Measurements from ENCODE around the gene PNMA8B. TPM values are rescaled to one million over a fixed set of nuclear protein-coding genes. Genes with fewer than 3 reads are reported as not detected.

PNMA8B gene, protein sequence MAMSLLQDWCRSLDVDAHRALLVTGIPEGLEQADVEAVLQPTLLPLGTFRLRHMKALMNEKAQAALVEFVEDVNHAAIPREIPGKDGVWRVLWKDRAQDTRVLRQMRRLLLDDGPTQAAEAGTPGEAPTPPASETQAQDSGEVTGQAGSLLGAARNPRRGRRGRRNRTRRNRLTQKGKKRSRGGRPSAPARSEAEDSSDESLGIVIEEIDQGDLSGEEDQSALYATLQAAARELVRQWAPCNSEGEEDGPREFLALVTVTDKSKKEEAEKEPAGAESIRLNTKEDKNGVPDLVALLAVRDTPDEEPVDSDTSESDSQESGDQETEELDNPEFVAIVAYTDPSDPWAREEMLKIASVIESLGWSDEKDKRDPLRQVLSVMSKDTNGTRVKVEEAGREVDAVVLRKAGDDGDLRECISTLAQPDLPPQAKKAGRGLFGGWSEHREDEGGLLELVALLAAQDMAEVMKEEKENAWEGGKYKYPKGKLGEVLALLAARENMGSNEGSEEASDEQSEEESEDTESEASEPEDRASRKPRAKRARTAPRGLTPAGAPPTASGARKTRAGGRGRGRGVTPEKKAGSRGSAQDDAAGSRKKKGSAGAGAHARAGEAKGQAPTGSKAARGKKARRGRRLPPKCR
- total RNA-seq, result 4.7 TPM
- 4.4 TPM for polyA plus RNA-seq
- long read RNA-seq, donor 1, result 0 reads
- long read RNA-seq, donor 2, full-length matches to known transcripts, result 26 of 26 reads
- long read RNA-seq, donor 2, partial matches to known transcripts, result 0 of 26 reads
- long read RNA-seq, donor 2, other reads (novel, unspliced or antisense), result 0 of 26 reads
- long read RNA-seq, donor 3, full-length matches to known transcripts, result 14 of 14 reads
- long read RNA-seq, donor 3, partial matches to known transcripts, result 0 of 14 reads
- long read RNA-seq, donor 3, other reads (novel, unspliced or antisense), result 0 of 14 reads
- long read RNA-seq, donor 4, full-length matches to known transcripts, result 15 of 15 reads
- long read RNA-seq, donor 4, partial matches to known transcripts, result 0 of 15 reads
- long read RNA-seq, donor 4, other reads (novel, unspliced or antisense), result 0 of 15 reads
- long read RNA-seq, donor 5, full-length matches to known transcripts, result 15 of 15 reads
- long read RNA-seq, donor 5, partial matches to known transcripts, result 0 of 15 reads
- long read RNA-seq, donor 5, other reads (novel, unspliced or antisense), result 0 of 15 reads
- long read RNA-seq, donor 6, full-length matches to known transcripts, result 6 of 6 reads
- long read RNA-seq, donor 6, partial matches to known transcripts, result 0 of 6 reads
- long read RNA-seq, donor 6, other reads (novel, unspliced or antisense), result 0 of 6 reads
- long read RNA-seq, donor 7, full-length matches to known transcripts, result 8 of 8 reads
- long read RNA-seq, donor 7, partial matches to known transcripts, result 0 of 8 reads
- long read RNA-seq, donor 7, other reads (novel, unspliced or antisense), result 0 of 8 reads
- long read RNA-seq, donor 8, full-length matches to known transcripts, result 8 of 8 reads
- long read RNA-seq, donor 8, partial matches to known transcripts, result 0 of 8 reads
- long read RNA-seq, donor 8, other reads (novel, unspliced or antisense), result 0 of 8 reads
- long read RNA-seq, donor 9, full-length matches to known transcripts, result 7 of 7 reads
- long read RNA-seq, donor 9, partial matches to known transcripts, result 0 of 7 reads
- long read RNA-seq, donor 9, other reads (novel, unspliced or antisense), result 0 of 7 reads
- long read RNA-seq, donor 10, full-length matches to known transcripts, result 10 of 10 reads
- long read RNA-seq, donor 10, partial matches to known transcripts, result 0 of 10 reads
- long read RNA-seq, donor 10, other reads (novel, unspliced or antisense), result 0 of 10 reads

- Histone ChIP-seq H3K27ac (ENCODE audit: low read depth in 1 of 2, low read length in 1 of 2) (peak within 1 kb of the TSS in 1 of 2 donors; percentile 64), H3K36me3 (ENCODE audit: control insufficient read depth in 2 of 2, insufficient read depth in 2 of 2, low read length in 1 of 2) (no peaks in the 10 kb centered on the region), H3K27me3 (ENCODE audit: control insufficient read depth in 2 of 2, insufficient read depth in 1 of 2, low read length in 1 of 2) (peaks cover 59 to 71% of the 10 kb centered on the region in 2 donors), H3K4me1 (ENCODE audit: control insufficient read depth in 2 of 2, insufficient read depth in 2 of 2, low read length in 2 of 2) (peaks cover 0 to 12% of the 10 kb centered on the region in 2 donors), H3K9me3 (ENCODE audit: control insufficient read depth in 2 of 2, insufficient read depth in 1 of 2, low read length in 1 of 2) (no peaks in the 10 kb centered on the region), H3K4me3 (ENCODE audit: low read length in 2 of 2) (peak within 1 kb of the TSS in 1 of 2 donors; percentile 21)
- peak in 5 of 9 donors; percentile 41 to 82 (median 75) for DNase-seq (ENCODE audit: low read depth in 6 of 9, low spot score in 9 of 9)
- 8% methylated on average over 29 of the region's 29 CpGs for WGBS
Observed at GRCh38 chr19:46495786-46496099, at the start of gene PNMA8B. TSS of gene PNMA8B (minus strand) at chr19:46495867. CDS start at chr19:46495465, 402 bp downstream.

DNA sequence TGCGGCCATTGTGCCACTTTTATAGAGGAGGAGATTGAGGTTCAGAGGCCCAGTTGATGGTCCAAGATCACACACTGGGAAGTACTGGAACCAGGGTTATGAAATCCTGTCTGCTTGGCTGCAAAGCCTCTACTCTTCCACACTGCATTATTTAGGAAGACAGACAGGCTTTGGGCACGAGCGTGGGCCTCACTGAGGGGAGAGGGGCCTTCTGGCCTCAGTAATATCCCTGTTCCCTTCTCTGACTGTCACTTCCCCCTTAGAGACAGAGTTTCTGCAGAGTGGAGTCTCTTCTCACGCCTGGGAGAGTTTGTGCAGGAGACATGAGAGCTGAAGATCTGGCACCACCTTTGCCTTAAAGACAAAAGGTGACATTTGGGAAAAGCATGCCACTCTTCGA is 49.0 kb upstream of the PNMA8B start:
- WGBS, result 95% methylated on average over 5 of the region's 5 CpGs

DNA sequence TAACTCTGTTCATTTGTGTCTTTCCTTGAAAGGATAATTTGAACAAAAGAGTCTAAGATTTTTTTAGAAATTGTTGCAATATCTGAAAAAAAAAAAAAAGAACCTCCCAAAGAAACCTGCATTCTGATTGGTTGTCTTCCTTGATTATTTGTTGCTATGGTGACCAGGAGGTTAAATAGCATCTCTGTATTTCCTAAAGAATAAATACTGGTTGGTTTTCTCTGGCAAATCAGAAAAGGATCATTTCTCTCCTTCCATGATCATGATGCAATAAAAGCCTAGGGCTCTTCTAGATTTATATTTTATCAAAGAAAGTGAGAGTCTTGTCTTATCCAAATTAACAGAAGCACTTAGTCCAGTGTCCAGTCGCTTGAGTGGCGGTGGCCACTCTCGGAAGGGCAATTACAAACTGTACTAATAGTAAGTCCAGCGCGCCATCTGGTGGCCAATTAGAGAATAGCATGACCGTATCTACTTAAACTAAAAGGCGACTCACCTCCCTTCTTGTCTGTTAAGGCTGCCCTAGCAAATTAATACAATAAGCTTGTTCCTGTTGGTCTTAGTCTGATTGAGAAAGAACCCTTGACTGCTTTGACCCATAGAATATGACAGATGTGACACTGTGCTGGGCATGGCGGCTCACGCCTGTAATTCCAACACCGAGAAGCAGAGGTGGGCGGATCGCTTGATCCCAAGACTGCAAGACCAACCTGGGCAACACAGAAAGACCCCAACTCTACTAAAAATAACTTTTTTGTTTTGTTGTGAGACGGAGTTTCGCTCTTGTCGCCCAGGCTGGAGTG is 47.0 kb upstream of the PNMA8B start:
- Histone ChIP-seq H3K4me3 (ENCODE audit: low read length in 2 of 2) (no peak overlapping the region), H3K27ac (ENCODE audit: low read depth in 1 of 2, low read length in 1 of 2) (no peak overlapping the region), H3K4me1 (ENCODE audit: control insufficient read depth in 2 of 2, insufficient read depth in 2 of 2, low read length in 2 of 2) (no peaks in the 10 kb centered on the region), H3K36me3 (ENCODE audit: control insufficient read depth in 2 of 2, insufficient read depth in 2 of 2, low read length in 1 of 2) (no peaks in the 10 kb centered on the region), H3K9me3 (ENCODE audit: control insufficient read depth in 2 of 2, insufficient read depth in 1 of 2, low read length in 1 of 2) (no peaks in the 10 kb centered on the region), H3K27me3 (ENCODE audit: control insufficient read depth in 2 of 2, insufficient read depth in 1 of 2, low read length in 1 of 2) (no peaks in the 10 kb centered on the region)
- whole genome bisulfite sequencing, result 38% methylated on average over 15 of the region's 15 CpGs
- DNase-seq (ENCODE audit: low read depth in 6 of 9, low spot score in 9 of 9), result peak in 8 of 9 donors; percentile 38 to 78 (median 56)

More for the DNA sequence above, 49.0 kb upstream of the PNMA8B start:
- no peak for DNase-seq (ENCODE audit: low read depth in 6 of 9, low spot score in 9 of 9)
- no peaks in the 10 kb centered on the region for H3K4me1 ChIP-seq (ENCODE audit: control insufficient read depth in 2 of 2, insufficient read depth in 2 of 2, low read length in 2 of 2)
- no peaks in the 10 kb centered on the region for H3K9me3 ChIP-seq (ENCODE audit: control insufficient read depth in 2 of 2, insufficient read depth in 1 of 2, low read length in 1 of 2)
- no peaks in the 10 kb centered on the region for H3K36me3 ChIP-seq (ENCODE audit: control insufficient read depth in 2 of 2, insufficient read depth in 2 of 2, low read length in 1 of 2)
- no peaks in the 10 kb centered on the region for H3K27me3 ChIP-seq (ENCODE audit: control insufficient read depth in 2 of 2, insufficient read depth in 1 of 2, low read length in 1 of 2)
- no peak overlapping the region for H3K27ac ChIP-seq (ENCODE audit: low read depth in 1 of 2, low read length in 1 of 2)
- H3K4me3 ChIP-seq (ENCODE audit: low read length in 2 of 2), result no peak overlapping the region

- H3K4me3 ChIP-seq (ENCODE audit: low read length in 2 of 2), result no peak overlapping the region
- no peaks in the 10 kb centered on the region for H3K36me3 ChIP-seq (ENCODE audit: control insufficient read depth in 2 of 2, insufficient read depth in 2 of 2, low read length in 1 of 2)
- no peaks in the 10 kb centered on the region for H3K9me3 ChIP-seq (ENCODE audit: control insufficient read depth in 2 of 2, insufficient read depth in 1 of 2, low read length in 1 of 2)
- peak in 2 of 9 donors; percentile 50 to 51 for DNase-seq (ENCODE audit: low read depth in 6 of 9, low spot score in 9 of 9)
- no peaks in the 10 kb centered on the region for H3K4me1 ChIP-seq (ENCODE audit: control insufficient read depth in 2 of 2, insufficient read depth in 2 of 2, low read length in 2 of 2)
- peaks cover 0 to 9% of the 10 kb centered on the region in 2 donors for H3K27me3 ChIP-seq (ENCODE audit: control insufficient read depth in 2 of 2, insufficient read depth in 1 of 2, low read length in 1 of 2)
- no peak overlapping the region for H3K27ac ChIP-seq (ENCODE audit: low read depth in 1 of 2, low read length in 1 of 2)
- WGBS, result 40% methylated on average over 19 of the region's 19 CpGs
Observed at GRCh38 chr19:46537136-46538097, 41.8 kb upstream of the PNMA8B start.

- no peak for DNase-seq (ENCODE audit: low read depth in 6 of 9, low spot score in 9 of 9)
- no peaks in the 10 kb centered on the region for H3K36me3 ChIP-seq (ENCODE audit: control insufficient read depth in 2 of 2, insufficient read depth in 2 of 2, low read length in 1 of 2)
- WGBS, result 96% methylated on average over 7 of the region's 7 CpGs
Observed at GRCh38 chr19:46536391-46536790, 40.7 kb upstream of the PNMA8B start.

DNA sequence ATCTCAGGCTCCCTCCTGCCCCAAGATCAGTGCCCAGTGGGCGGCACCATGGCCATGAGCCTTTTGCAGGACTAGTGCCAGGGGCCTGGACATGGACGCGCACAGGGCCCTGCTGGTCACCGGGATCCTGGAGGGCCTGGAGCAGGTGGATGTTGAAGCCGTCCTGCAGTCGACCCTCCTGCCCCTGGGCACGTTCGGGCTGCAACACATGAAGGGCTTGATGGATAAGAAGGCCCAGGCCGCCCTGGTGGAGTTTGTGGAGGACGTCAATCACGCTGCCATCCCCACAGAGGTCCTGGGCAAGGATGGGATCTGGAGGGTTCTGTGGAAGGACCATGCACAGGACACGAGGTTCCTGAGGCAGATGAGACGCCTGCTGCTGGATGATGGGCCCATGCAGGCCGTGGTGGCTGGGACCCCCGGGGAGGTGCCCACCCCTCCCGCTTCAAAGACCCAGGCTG is 38.0 kb upstream of the PNMA8B start:
- H3K27me3 ChIP-seq (ENCODE audit: control insufficient read depth in 2 of 2, insufficient read depth in 1 of 2, low read length in 1 of 2), result peaks cover 0 to 20% of the 10 kb centered on the region in 2 donors
- H3K4me1 ChIP-seq (ENCODE audit: control insufficient read depth in 2 of 2, insufficient read depth in 2 of 2, low read length in 2 of 2), result peaks cover 0 to 6% of the 10 kb centered on the region in 2 donors
- WGBS, result 96% methylated on average over 16 of the region's 16 CpGs
- DNase-seq (ENCODE audit: low read depth in 6 of 9, low spot score in 9 of 9), result no peak
- H3K27ac ChIP-seq (ENCODE audit: low read depth in 1 of 2, low read length in 1 of 2), result no peak overlapping the region
- H3K4me3 ChIP-seq (ENCODE audit: low read length in 2 of 2), result no peak overlapping the region
- no peaks in the 10 kb centered on the region for H3K9me3 ChIP-seq (ENCODE audit: control insufficient read depth in 2 of 2, insufficient read depth in 1 of 2, low read length in 1 of 2)
- H3K36me3 ChIP-seq (ENCODE audit: control insufficient read depth in 2 of 2, insufficient read depth in 2 of 2, low read length in 1 of 2), result no peaks in the 10 kb centered on the region

More at GRCh38 chr19:46536391-46536790, 40.7 kb upstream of the PNMA8B start:
- Histone ChIP-seq H3K27me3 (ENCODE audit: control insufficient read depth in 2 of 2, insufficient read depth in 1 of 2, low read length in 1 of 2) (peaks cover 0 to 9% of the 10 kb centered on the region in 2 donors), H3K4me1 (ENCODE audit: control insufficient read depth in 2 of 2, insufficient read depth in 2 of 2, low read length in 2 of 2) (no peaks in the 10 kb centered on the region), H3K4me3 (ENCODE audit: low read length in 2 of 2) (no peak overlapping the region), H3K9me3 (ENCODE audit: control insufficient read depth in 2 of 2, insufficient read depth in 1 of 2, low read length in 1 of 2) (no peaks in the 10 kb centered on the region), H3K27ac (ENCODE audit: low read depth in 1 of 2, low read length in 1 of 2) (no peak overlapping the region)

DNA sequence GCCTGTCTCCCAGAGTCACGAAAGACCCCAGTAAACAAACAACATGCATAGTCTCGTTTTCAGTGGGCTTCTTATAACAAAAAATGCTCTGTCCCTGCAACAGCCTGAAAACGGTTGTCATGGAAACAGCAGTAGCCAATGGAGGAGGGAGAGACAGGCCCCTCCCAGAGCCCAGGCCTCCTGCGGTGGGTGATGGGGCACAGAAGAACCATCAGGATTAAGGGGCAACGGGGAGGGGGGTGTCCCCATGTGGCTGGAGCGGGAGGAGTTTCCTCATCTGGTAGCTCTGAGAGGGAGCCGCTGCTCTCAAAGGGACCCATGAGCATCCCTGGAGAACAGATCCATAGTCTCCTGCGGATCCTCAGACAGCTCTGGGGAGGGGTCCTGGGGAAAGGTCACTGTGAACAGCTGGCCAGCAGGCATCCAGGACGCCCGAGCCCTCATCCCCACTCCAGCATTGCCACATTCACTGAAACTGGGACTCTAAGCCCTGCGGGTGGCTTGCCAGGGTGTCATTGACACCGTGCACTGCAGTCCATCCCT is 37.5 kb upstream of the PNMA8B start:
- Histone ChIP-seq H3K4me1 (ENCODE audit: control insufficient read depth in 2 of 2, insufficient read depth in 2 of 2, low read length in 2 of 2) (peaks cover 0 to 6% of the 10 kb centered on the region in 2 donors), H3K27ac (ENCODE audit: low read depth in 1 of 2, low read length in 1 of 2) (no peak overlapping the region), H3K4me3 (ENCODE audit: low read length in 2 of 2) (no peak overlapping the region), H3K27me3 (ENCODE audit: control insufficient read depth in 2 of 2, insufficient read depth in 1 of 2, low read length in 1 of 2) (peaks cover 0 to 20% of the 10 kb centered on the region in 2 donors), H3K36me3 (ENCODE audit: control insufficient read depth in 2 of 2, insufficient read depth in 2 of 2, low read length in 1 of 2) (no peaks in the 10 kb centered on the region), H3K9me3 (ENCODE audit: control insufficient read depth in 2 of 2, insufficient read depth in 1 of 2, low read length in 1 of 2) (no peaks in the 10 kb centered on the region)
- DNase-seq (ENCODE audit: low read depth in 6 of 9, low spot score in 9 of 9), result no peak
- 94% methylated on average over 12 of the region's 12 CpGs for WGBS

All from thymus (tissue), 14 donors.